IMR-90 (cell line): ENCODE results near the gene GIMAP5.
"Not testable (repeated sequence)": the region's sequence is repeated elsewhere in the genome, so short reads cannot be mapped to it uniquely, and the experiment has no call there.

Experiments
- CTCF ChIP-seq: conservative IDR thresholded peaks from 2 replicates; pipeline ENCODE4 v1.5.1; 2012; ENCODE audit warnings: mild to moderate bottlenecking, low read depth, low read length, improper control_type of control experiment
- POLR2A ChIP-seq: IDR thresholded peaks from 2 replicates; pipeline ENCODE4 v1.6.1; 2012; ENCODE audit warnings: mild to moderate bottlenecking, low read depth, low read length

DNA sequence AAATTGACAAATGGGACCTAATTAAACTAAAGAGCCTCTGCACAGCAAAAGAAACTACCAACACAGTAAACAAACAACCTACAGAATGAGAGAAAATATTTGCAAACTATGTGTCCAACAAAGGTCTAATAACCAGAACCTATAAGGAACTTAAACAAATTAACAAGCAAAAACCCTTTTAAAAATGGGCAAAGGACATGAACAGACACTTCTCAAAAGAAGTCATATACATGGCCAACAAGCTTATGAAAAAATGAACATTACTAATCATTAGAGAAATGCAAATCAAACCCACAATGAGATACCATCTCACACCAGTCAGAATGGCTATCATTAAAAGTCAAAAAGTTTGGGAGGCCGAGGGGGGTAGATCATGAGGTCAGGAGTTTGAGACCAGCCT lies 36.9 kb downstream of the GIMAP5 start:
- TF ChIP-seq CTCF, POLR2A: not testable (repeated sequence)
